HepG2 (cell line): Measurements from ENCODE around the gene BAZ1A. TPM values are rescaled to one million over a fixed set of nuclear protein-coding genes. Genes with fewer than 3 reads are reported as not detected.
A peak's percentile ranks its signal among the peaks of the same experiment; 100 is the strongest.

Source experiments
- ARNT ChIP-seq: fragments of 450-650 bp; IDR thresholded peaks from 2 replicates; pipeline ENCODE4 v1.6.1; 2017
- ARNTL ChIP-seq: sonication (generic); formaldehyde crosslinking; IDR thresholded peaks from 2 replicates; pipeline ENCODE4 v1.4.0; 2020; ENCODE audit warnings: mild to moderate bottlenecking, missing genetic modification reagents
- ATF3 ChIP-seq: sonication (generic); formaldehyde crosslinking; IDR thresholded peaks from 2 replicates; pipeline ENCODE4 v1.4.0; 2020; ENCODE audit warnings: missing genetic modification reagents
- BCL6 ChIP-seq: IDR thresholded peaks from 2 replicates; pipeline ENCODE4 v1.6.1; 2016; ENCODE audit warnings: missing genetic modification reagents, missing compliant biosample characterization
- BCLAF1 ChIP-seq: fragments of 450-650 bp; IDR thresholded peaks from 2 replicates; pipeline ENCODE4 v1.6.1; 2017; ENCODE audit warnings: mild to moderate bottlenecking
- ETV5 ChIP-seq: IDR thresholded peaks from 2 replicates; pipeline ENCODE4 v1.6.1; 2018; ENCODE audit warnings: missing biosample characterization, missing genetic modification reagents, inconsistent platforms, borderline replicate concordance
- HMG20B ChIP-seq: conservative IDR thresholded peaks from 2 replicates; pipeline ENCODE4 v1.6.1; 2016; ENCODE audit warnings: missing genetic modification reagents, missing compliant biosample characterization
- HOXA3 ChIP-seq: sonication (generic); formaldehyde crosslinking; IDR thresholded peaks from 2 replicates; pipeline ENCODE4 v1.5.0; 2020; ENCODE audit warnings: missing genetic modification reagents
- MLLT10 ChIP-seq: sonication (generic); formaldehyde crosslinking; IDR thresholded peaks from 2 replicates; pipeline ENCODE4 v1.4.0; 2020; ENCODE audit warnings: missing genetic modification reagents
- NFKBIZ ChIP-seq: IDR thresholded peaks from 2 replicates; pipeline ENCODE4 v1.6.1; 2018; ENCODE audit warnings: missing genetic modification reagents, missing compliant biosample characterization
- REL ChIP-seq: sonication (generic); formaldehyde crosslinking; conservative IDR thresholded peaks from 2 replicates; pipeline ENCODE4 v1.8.0; 2022; ENCODE audit warnings: mild to moderate bottlenecking, missing genetic modification reagents, moderate library complexity
- RELA ChIP-seq: sonication (generic); formaldehyde crosslinking; IDR thresholded peaks from 2 replicates; pipeline ENCODE4 v1.4.0; 2020; ENCODE audit warnings: missing genetic modification reagents
- ZBTB10 ChIP-seq: sonication (generic); formaldehyde crosslinking; IDR thresholded peaks from 2 replicates; pipeline ENCODE4 v1.4.0; 2020; ENCODE audit warnings: missing genetic modification reagents, borderline replicate concordance
- ZBTB4 ChIP-seq: sonication (generic); formaldehyde crosslinking; IDR thresholded peaks from 2 replicates; pipeline ENCODE4 v1.4.0; 2020; ENCODE audit warnings: missing genetic modification reagents, mild to moderate bottlenecking, borderline replicate concordance
- ZFP62 ChIP-seq: sonication (generic); formaldehyde crosslinking; IDR thresholded peaks from 2 replicates; pipeline ENCODE4 v1.4.0; 2020; ENCODE audit warnings: missing genetic modification reagents
- ZNF569 ChIP-seq: sonication (generic); formaldehyde crosslinking; IDR thresholded peaks from 2 replicates; pipeline ENCODE4 v1.5.0; 2020; ENCODE audit warnings: mild to moderate bottlenecking, missing genetic modification reagents, moderate library complexity, borderline replicate concordance
- ZNF747 ChIP-seq: sonication (generic); formaldehyde crosslinking; IDR thresholded peaks from 2 replicates; pipeline ENCODE4 v1.8.1; 2023; ENCODE audit warnings: missing genetic modification reagents, mild to moderate bottlenecking, borderline replicate concordance
- polyA plus RNA-seq, 8 experiments: library from polyadenylated mRNA; depleted of rRNA in 3 of 8; stranded (reverse) in 7 of 8; unstranded in 1 of 8; fragments of >200 nt; fragmentation: Illumina TruSeq in 4 of 8; extraction: Trizol in 4 of 8; gene quantifications; 2 replicates each; pipeline versions ENCODE4 v1.2.1 to v1.2.3, GENCODE V29; 2011 to 2016; ENCODE audit warnings: low read depth in 4 of 8, missing spikeins in 1 of 8, mixed read lengths in 1 of 8; ENCODE audit not compliant: insufficient read depth in 1 of 8
- total RNA-seq, 5 experiments: library from RNA; depleted of rRNA; stranded (reverse); fragments of >200 nt; fragmentation: Illumina TruSeq; extraction: Trizol; gene quantifications; 2 replicates each; pipeline ENCODE4 v1.2.3, GENCODE V29; 2016; ENCODE audit warnings: low read depth in 1 of 5

The BAZ1A gene
- total and polyA plus RNA-seq, 2 of the 13 experiments (the other 11 are each of a cell fraction or from before 2014, with no cell fraction given): 20.9 to 56.8 TPM

- TF ChIP-seq ETV5 (CRISPR knock-in tag) (no peak), RELA (CRISPR knock-in tag) (no peak), ZBTB4 (no peak), HOXA3 (CRISPR knock-in tag) (no peak), NFKBIZ (CRISPR knock-in tag) (peak; percentile 33; the same call in 1 of the 2 replicates), HMG20B (CRISPR knock-in tag) (0 out of 2 replicates have a peak, but pooled peaks have one; percentile 11), ZFP62 (CRISPR knock-in tag) (no peak), ARNT (no peak), REL (CRISPR knock-in tag) (no peak), ZNF569 (CRISPR knock-in tag) (no peak), ATF3 (no peak), ZBTB10 (CRISPR knock-in tag) (no peak; the same call in 1 of the 2 replicates), BCL6 (CRISPR knock-in tag) (0 out of 2 replicates have a peak, but pooled peaks have one; percentile 2), MLLT10 (no peak), ZNF747 (CRISPR knock-in tag) (no peak), ARNTL (CRISPR knock-in tag) (no peak), BCLAF1 (no peak)
Measured at GRCh38 chr14:34872822-34873588, 2.2 kb downstream of the BAZ1A start (continued).
